ENCODE data around the gene SEC14L1. TPM values are rescaled to one million over a fixed set of nuclear protein-coding genes. Genes with fewer than 3 reads are reported as not detected.

Gene SEC14L1
- total RNA-seq, 2 donors from 2014 or later = 89.0 to 105 TPM

- peaks cover 28% of the 10 kb centered on the region for H3K36me3 ChIP-seq
- no peak overlapping the region for H3K27ac ChIP-seq
- no peak for ATAC-seq (ENCODE audit: insufficient number of reproducible peaks, low FRiP score, low read depth)
Measured at GRCh38 chr17:77194179-77194578, 53.4 kb downstream of the SEC14L1 start.

GRCh38 chr17:77196251-77196650, 55.5 kb downstream of the SEC14L1 start:
- TF ChIP-seq CTCF (IDR thresholded peaks at IDR 0.05) = no peak
- no peaks in the 10 kb centered on the region for H3K4me1 ChIP-seq (ENCODE audit: control insufficient read depth in 1 of 2, low read depth in 2 of 2)
- ATAC-seq (ENCODE audit: insufficient number of reproducible peaks, low FRiP score, low read depth) (no peak), DNase-seq (ENCODE audit: low spot score) (no peak)
- H3K36me3 ChIP-seq = peaks cover 43% of the 10 kb centered on the region
- H3K4me3 ChIP-seq = no peak overlapping the region
- no peak overlapping the region for H3K27ac ChIP-seq
- no peaks in the 10 kb centered on the region for H3K9me3 ChIP-seq
- no peaks in the 10 kb centered on the region for H3K27me3 ChIP-seq (replicated peaks; ENCODE audit: insufficient read depth)

More at GRCh38 chr17:77194179-77194578, 53.4 kb downstream of the SEC14L1 start:
- Histone ChIP-seq H3K4me1 (ENCODE audit: control insufficient read depth in 1 of 2, low read depth in 2 of 2) (no peaks in the 10 kb centered on the region), H3K4me3 (no peak overlapping the region), H3K9me3 (no peaks in the 10 kb centered on the region), H3K27me3 (replicated peaks; ENCODE audit: insufficient read depth) (no peaks in the 10 kb centered on the region)
- no peak for DNase-seq (ENCODE audit: low spot score)
- no peak for TF ChIP-seq CTCF (IDR thresholded peaks at IDR 0.05)

- TF ChIP-seq CTCF (IDR thresholded peaks at IDR 0.05) = no peak
- Histone ChIP-seq H3K9me3 (no peaks in the 10 kb centered on the region), H3K4me3 (no peak overlapping the region), H3K27ac (no peak overlapping the region), H3K27me3 (replicated peaks; ENCODE audit: insufficient read depth) (no peaks in the 10 kb centered on the region), H3K36me3 (peaks cover 48% of the 10 kb centered on the region), H3K4me1 (ENCODE audit: control insufficient read depth in 1 of 2, low read depth in 2 of 2) (no peaks in the 10 kb centered on the region)
- no peak for ATAC-seq (ENCODE audit: insufficient number of reproducible peaks, low FRiP score, low read depth)
- DNase-seq (ENCODE audit: low spot score) = no peak
Measured at GRCh38 chr17:77197115-77197514, 56.3 kb downstream of the SEC14L1 start.

- no peak for ATAC-seq (ENCODE audit: insufficient number of reproducible peaks, low FRiP score, low read depth)
- DNase-seq (ENCODE audit: low spot score) = no peak
- H3K9me3 ChIP-seq = no peaks in the 10 kb centered on the region
- no peak overlapping the region for H3K27ac ChIP-seq
- no peak overlapping the region for H3K4me3 ChIP-seq
- H3K36me3 ChIP-seq = peaks cover 66% of the 10 kb centered on the region
- no peaks in the 10 kb centered on the region for H3K4me1 ChIP-seq (ENCODE audit: control insufficient read depth in 1 of 2, low read depth in 2 of 2)
- H3K27me3 ChIP-seq (replicated peaks; ENCODE audit: insufficient read depth) = no peaks in the 10 kb centered on the region
- TF ChIP-seq CTCF (IDR thresholded peaks at IDR 0.05) = no peak
Measured at GRCh38 chr17:77200711-77201110, 59.9 kb downstream of the SEC14L1 start.

GRCh38 chr17:77203436-77203835, 62.7 kb downstream of the SEC14L1 start:
- Histone ChIP-seq H3K4me1 (ENCODE audit: control insufficient read depth in 1 of 2, low read depth in 2 of 2) (peaks cover 0 to 5% of the 10 kb centered on the region in 2 donors), H3K27me3 (replicated peaks; ENCODE audit: insufficient read depth) (no peaks in the 10 kb centered on the region), H3K9me3 (no peaks in the 10 kb centered on the region), H3K27ac (no peak overlapping the region), H3K36me3 (peaks cover 63% of the 10 kb centered on the region), H3K4me3 (no peak overlapping the region)
- DNase-seq (ENCODE audit: low spot score) (no peak), ATAC-seq (ENCODE audit: insufficient number of reproducible peaks, low FRiP score, low read depth) (no peak)
- TF ChIP-seq CTCF (IDR thresholded peaks at IDR 0.05) = no peak
